ENCODE measurements around the gene GAL3ST1.
"Not testable (repeated sequence)": the region's sequence is repeated elsewhere in the genome, so short reads cannot be mapped to it uniquely, and the experiment has no call there.

Gene GAL3ST1

GRCh38 chr22:30596199-30596598 is 21.7 kb upstream of the GAL3ST1 start:
- DNase-seq: no peak

GRCh38 chr22:30592360-30592713 is 17.9 kb upstream of the GAL3ST1 start:
- DNase-seq: not testable (repeated sequence)

GRCh38 chr22:30591588-30592359 is 17.3 kb upstream of the GAL3ST1 start, which contains the start of gene PES1:
Gene PES1 (minus strand): TSS chr22:30591910. CDS start chr22:30591833, 77 bp downstream.
- DNase-seq: peak; percentile 98 to 99

GRCh38 chr22:30591191-30591587 is 16.7 kb upstream of the GAL3ST1 start:
- no peak for DNase-seq

GRCh38 chr22:30586414-30586813 is 11.9 kb upstream of the GAL3ST1 start:
- DNase-seq: no peak

GRCh38 chr22:30584441-30584840 is 10.0 kb upstream of the GAL3ST1 start:
- no peak for DNase-seq

GRCh38 chr22:30582788-30583545 is 8.5 kb upstream of the GAL3ST1 start:
- DNase-seq: no peak

GRCh38 chr22:30582051-30582450 is 7.6 kb upstream of the GAL3ST1 start:
- DNase-seq: no peak

GRCh38 chr22:30580896-30581295 is 6.4 kb upstream of the GAL3ST1 start:
- DNase-seq: no peak

- no peak for DNase-seq
These were observed 4.0 kb upstream of the GAL3ST1 start for GRCh38 chr22:30578481-30578880.

- no peak for DNase-seq
These were observed 1.4 kb upstream of the GAL3ST1 start for GRCh38 chr22:30575859-30576258.

GRCh38 chr22:30574997-30575671 is 669 bp upstream of the GAL3ST1 start:
- DNase-seq: no peak

- no peak for DNase-seq
These were observed 821 bp downstream of the GAL3ST1 start for GRCh38 chr22:30573594-30574094.

- no peak for DNase-seq
These were observed 1.4 kb downstream of the GAL3ST1 start for GRCh38 chr22:30572840-30573593.

GRCh38 chr22:30572210-30572609 is 2.3 kb downstream of the GAL3ST1 start:
- DNase-seq: no peak

- DNase-seq: no peak
These were observed 4.7 kb downstream of the GAL3ST1 start for GRCh38 chr22:30569674-30570202.

GRCh38 chr22:30568137-30568805 is 6.2 kb downstream of the GAL3ST1 start:
- DNase-seq: no peak

- not testable (repeated sequence) for DNase-seq
These were observed 7.2 kb downstream of the GAL3ST1 start for GRCh38 chr22:30567277-30567676.

GRCh38 chr22:30566125-30566524 is 8.3 kb downstream of the GAL3ST1 start:
- no peak for DNase-seq

GRCh38 chr22:30565341-30565740 is 9.1 kb downstream of the GAL3ST1 start:
- DNase-seq: no peak

- DNase-seq: no peak
These were observed 9.7 kb downstream of the GAL3ST1 start for GRCh38 chr22:30564761-30565119.
